T47D (cell line): ENCODE measurements around the gene SPATA16.
"Not testable (repeated sequence)": the region's sequence is repeated elsewhere in the genome, so short reads cannot be mapped to it uniquely, and the experiment has no call there.

Experiments used
- DNase-seq, 2 experiments: peaks; one replicate each; pipeline versions ENCODE4 v3.0.0 to v3.0.0-alpha.2; 2011 to 2012; ENCODE audit warnings: low read depth in 1 of 2, low spot score in 1 of 2
- JUND ChIP-seq: IDR thresholded peaks from 2 replicates; pipeline ENCODE4 v1.6.1; 2012; ENCODE audit warnings: low read depth
- in situ Hi-C: cut with HindIII; loops from 2 replicates; pipeline ENCODE4 v1.10.0; 2016; ENCODE audit warnings: low sequenced_read_pairs, low pct_unique_long_range_greater_than_20kb

The SPATA16 gene

DNA sequence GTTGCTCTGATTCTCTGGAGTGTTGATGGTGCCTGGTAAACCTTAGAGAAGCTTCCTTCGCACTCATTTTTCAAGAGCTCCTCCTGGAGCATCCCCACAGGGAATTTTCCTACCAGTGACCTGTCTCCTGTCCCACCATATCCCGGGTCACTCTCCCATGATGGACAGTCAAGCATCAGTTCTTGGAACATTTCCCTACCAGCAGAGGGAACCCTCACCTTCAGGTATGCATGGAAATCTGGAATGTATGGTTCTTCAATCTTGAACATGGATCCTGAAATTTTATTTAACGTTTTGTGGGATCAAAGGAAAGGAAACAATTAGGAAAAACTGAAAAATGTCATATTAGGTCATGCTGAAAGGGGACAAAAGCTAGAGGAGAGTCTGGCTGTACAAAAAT, 153.8 kb downstream of the SPATA16 start:
- in situ Hi-C loops, result no loop called here
- TF ChIP-seq JUND, result no peak
- peak; percentile 27 to 76 for DNase-seq

DNA sequence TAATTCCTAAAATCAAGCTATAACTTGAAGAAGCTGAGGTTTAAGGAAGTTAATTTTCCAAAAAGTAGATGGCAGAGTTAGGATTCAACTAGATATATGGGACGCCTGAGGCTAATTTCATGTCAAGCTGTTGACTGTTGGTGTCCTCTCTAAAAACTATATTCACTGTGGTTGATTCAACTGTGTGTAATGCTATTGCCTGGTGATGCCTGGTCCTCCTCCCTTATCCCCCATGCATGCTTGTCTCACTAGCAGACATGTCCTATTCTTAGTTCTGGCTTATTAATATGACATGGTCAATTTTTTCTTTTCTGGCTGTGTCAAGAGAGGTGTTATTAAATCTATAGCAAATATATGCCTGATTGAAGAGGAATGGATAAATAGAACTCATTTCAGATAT, 156.1 kb downstream of the SPATA16 start:
- TF ChIP-seq JUND, result no peak
- in situ Hi-C loops, result no loop called here
- DNase-seq, result no peak

DNA sequence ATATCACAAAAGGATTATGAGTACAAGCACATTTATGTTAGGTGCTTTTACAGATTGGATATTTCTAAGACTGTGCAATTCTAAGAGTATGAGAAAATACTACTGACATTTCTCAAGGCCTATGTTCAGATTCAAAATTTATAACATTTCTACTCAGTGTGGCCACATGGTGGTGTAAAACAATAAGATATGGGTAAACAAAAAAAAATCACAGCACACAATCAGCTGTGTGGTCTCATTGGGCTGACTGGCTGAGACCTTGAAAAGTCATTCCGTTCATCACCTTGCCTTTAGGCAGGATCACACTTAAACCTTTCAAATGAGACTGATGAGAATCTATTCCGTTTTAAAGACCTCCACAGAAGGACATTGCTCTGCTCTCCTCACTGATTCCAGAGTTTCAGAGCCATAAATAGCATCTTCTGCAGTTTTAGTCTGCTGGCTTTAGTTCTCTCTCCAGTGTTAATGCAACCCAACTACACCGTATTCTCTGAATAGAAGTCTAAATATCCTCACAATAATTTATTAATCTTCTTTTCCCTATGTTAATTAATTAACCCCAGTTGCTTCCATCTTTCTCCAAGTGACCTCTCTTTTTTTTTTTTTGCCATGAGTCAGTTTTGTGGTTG, 158.2 kb downstream of the SPATA16 start:
- in situ Hi-C loops, result no loop called here
- no peak for TF ChIP-seq JUND
- DNase-seq, result peak; percentile 20 to 42

DNA sequence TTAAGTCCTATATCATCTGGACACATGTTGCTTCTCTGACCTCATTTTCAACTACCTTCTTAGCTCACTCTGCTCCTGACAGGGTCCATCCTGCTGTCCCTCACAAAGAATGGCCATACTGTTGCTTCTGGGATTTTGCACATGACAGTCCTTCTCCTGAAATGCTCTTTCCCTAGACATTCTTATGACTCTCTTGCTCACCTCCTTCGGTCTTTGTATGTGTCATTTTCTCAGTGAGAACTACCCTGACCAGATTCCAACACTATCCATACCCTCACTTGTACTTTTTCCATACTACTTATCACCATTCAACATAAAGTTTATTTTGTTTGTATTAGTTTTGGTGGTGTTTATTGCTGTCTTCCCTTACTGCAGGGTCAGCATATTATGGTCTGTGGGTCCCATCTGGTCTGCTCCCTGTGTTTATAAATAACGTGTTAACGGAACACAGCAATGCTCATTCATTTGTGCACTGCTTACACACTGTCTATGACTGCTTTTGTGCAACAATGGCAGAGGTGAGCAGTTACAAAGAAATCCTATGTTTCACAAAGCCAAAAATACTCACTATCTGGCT, 159.5 kb downstream of the SPATA16 start:
- in situ Hi-C loops, result no loop called here
- no peak for TF ChIP-seq JUND
- DNase-seq, result no peak

DNA sequence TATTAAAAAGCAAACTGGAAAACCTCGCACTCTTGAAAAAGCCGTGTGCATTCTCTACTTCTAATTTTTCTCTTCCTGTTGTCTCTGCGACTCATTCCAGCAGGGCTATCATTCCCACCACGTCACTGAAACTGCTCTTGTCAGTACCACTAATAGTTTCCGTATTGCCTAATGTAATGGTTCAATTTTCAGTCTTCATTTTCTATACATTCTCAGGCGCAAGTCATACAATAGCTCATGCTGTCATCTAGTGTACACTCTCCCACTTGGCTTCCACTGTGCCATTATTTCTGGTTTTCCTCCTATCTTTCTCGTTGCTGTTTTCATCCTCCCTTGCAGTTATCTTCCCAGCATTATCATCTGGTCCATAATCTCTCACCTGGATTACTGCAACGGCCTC, 160.2 kb downstream of the SPATA16 start:
- peak in 1 of 2 experiments; percentile 25 for DNase-seq
- no peak for TF ChIP-seq JUND
- in situ Hi-C loops, result no loop called here

DNA sequence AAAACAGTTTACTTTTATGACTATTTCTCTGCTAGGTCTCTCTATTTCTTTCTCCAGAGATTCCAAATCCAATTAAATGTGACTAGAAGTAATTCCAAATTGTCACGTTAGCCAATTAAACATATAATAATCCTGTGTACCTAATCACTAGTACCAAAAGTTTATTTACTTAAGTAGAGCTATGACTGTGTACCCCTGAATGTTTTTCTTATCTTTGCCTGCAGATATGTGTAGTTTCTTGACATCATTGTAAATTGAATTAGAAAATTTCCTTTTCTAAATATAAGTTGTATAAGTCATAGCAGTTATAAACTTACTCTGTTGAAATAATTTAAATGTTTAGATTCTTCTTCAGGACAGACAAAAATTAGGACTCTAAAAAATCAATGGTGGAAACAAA, 163.3 kb downstream of the SPATA16 start:
- TF ChIP-seq JUND, result no peak
- in situ Hi-C loops, result no loop called here
- DNase-seq, result no peak

DNA sequence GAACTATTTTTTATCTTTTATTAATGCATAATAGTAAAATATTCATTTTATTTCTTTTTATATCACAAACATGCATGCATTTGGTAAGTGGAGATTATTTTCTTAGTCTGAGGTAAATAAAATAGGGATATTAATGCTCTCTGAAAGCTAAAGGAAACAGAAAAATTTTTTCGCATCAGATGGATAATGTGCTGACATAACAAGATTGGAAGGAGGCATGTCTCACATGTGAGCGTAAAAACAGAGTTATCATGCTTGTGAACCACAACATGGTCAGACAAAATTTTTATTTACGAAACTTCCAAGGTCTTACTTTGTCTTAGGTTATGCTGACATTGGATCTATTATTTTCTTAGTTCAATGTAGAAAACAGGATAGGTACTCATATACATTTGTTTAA, 166.1 kb downstream of the SPATA16 start:
- TF ChIP-seq JUND, result no peak
- in situ Hi-C loops, result no loop called here
- no peak for DNase-seq

DNA sequence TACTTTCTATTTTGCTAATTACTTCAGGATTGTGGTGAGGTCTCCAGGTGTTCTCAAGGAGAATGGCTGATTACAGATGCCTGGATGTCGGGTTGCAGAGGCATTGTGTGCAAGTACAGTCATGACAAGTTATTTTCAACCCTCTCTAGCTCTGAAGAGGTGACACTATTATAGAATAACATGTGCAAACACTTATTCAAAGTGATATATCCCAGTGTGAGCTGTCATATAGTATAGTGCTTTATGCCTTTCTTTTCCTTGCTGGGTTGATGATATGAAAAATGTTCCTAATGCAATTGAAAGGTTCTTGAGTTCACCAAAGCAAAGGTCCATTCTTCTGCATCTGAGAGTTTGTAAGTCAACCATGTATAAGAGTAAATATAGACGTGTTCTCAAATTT, 167.2 kb downstream of the SPATA16 start:
- TF ChIP-seq JUND, result no peak
- no peak for DNase-seq
- in situ Hi-C loops, result no loop called here

DNA sequence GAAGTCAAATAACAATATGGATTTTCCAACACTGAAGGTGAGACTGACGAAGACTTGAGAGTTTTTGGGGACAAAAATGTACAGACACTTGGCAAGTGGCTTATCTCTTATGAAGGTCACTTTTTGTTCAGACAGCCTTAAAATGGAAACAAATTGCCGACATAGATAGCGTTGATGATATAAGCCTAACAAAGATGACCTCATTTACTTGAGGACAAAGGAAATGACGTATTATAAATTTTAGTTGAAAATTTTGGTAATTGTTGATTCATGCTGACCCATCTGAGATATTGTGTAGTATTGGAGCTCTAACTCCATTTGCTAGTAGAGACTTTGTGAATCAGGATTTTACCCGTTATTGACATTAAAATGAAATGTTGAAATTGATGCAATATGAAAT, 168.3 kb downstream of the SPATA16 start:
- in situ Hi-C loops, result no loop called here
- DNase-seq, result no peak

DNA sequence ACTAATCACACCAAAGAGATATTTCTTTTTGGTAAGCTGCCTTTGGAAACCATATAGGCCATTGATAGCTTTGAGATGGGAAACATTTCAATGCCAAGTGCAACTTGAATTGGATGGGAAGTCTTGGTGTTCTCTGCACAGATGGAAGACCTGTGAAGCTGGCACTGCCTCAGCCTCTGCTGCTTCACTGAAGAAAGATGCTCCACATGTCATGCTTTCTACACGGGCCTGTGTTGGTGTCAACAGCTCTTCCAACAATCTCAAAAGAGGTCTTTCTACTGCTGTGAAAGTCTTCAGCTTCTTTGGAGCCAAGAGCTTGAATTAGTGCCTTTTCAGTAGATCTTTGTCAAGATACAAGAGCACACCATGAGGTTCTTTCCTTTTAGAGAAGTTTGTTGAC, 169.0 kb downstream of the SPATA16 start:
- no peak for TF ChIP-seq JUND
- in situ Hi-C loops, result no loop called here
- DNase-seq, result no peak

More for the DNA sequence above, 168.3 kb downstream of the SPATA16 start:
- TF ChIP-seq JUND, result no peak

DNA sequence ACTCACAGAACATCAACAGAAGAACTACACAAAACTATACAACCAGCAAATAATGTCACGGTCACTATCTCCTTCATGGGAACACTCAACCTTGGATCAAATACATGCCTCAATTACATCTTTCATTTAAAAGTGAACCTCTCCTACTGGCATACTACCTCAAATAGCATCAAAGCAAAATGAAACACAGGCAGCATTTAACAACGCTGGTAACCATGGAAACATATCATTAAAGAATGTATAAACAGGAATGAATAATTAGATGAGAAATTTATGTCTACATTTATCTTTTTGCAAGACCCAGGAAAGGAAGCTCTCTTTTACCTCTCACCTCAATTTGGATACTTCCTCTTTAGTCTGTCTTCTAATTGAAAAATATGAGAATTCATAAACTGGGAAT, 172.4 kb downstream of the SPATA16 start:
- in situ Hi-C loops, result no loop called here
- DNase-seq, result no peak
- TF ChIP-seq JUND, result no peak

DNA sequence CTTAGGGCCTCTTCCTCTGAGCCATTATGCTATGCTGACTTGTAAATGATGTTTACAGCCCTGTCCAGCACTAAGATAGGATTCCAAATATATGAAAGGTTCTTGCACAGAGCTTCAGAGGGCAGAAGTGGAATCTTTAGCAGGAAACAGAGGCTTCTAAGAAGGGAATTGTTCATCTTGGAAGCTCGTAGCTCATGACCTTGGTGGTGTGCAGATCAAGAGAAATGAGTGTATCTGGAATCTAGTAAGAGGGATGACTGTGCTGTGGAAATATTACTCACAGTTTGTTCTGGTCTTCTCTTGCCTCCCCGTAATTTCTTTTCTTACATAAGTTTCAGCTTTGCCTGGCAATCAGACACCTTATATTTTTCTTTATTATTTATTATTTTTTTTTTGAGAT, 175.8 kb downstream of the SPATA16 start:
- DNase-seq, result no peak
- no peak for TF ChIP-seq JUND
- in situ Hi-C loops, result no loop called here

DNA sequence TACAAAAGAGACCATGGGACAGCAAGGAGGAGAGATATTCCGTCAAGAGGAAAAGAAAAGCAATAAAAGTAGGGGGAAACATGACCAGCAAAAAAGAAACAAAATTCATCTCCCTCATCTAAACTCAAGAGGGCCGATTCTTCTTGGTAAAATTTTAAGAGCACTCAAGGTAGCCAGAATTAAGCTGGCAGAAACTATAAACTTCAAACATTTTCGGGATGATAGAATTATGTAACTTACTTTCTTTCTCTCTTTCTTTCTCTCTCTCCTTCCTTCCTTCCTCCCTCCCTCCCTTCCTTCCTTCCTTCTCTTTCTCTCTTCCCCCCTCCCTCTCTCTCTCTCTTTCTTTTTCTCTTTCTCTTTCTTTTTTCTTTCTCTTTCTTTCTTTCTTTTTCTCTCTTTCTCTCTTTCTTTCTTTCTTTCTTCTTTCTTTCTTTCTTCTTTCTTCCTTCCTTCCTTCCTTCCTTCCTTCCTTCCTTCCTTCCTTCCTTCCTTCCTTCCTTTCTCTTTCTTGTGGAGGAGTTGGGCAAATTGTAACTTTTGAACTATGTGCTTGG, 180.3 kb downstream of the SPATA16 start:
- in situ Hi-C loops, DNase-seq: not testable (repeated sequence)

DNA sequence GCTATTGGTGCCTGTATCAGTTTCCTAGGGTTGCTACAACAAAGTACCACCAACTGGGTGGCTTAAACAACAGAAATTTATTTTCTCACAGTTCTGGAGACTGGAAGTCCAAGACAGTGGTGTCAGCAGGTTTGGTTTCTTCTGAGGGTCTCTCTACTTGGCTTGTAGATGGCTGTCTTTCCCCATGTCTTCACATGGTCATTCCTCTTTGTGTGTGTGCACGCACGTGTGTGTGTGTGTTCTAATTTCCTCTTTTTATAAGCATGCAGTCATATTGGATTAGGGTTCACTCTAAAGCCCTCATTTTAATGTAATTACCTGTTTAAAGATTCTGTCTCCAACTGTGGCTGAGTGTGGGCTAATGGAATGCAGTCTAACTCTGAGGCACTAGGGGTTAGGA, 182.5 kb downstream of the SPATA16 start:
- TF ChIP-seq JUND, result no peak
- no peak for DNase-seq
- in situ Hi-C loops, result no loop called here
